ENCODE measurements around the gene FGF14. TPM values are rescaled to one million over a fixed set of nuclear protein-coding genes. Genes with fewer than 3 reads are reported as not detected.

Gene FGF14
- total RNA-seq, 1 experiment from 2014 or later = 0.22 TPM

DNA sequence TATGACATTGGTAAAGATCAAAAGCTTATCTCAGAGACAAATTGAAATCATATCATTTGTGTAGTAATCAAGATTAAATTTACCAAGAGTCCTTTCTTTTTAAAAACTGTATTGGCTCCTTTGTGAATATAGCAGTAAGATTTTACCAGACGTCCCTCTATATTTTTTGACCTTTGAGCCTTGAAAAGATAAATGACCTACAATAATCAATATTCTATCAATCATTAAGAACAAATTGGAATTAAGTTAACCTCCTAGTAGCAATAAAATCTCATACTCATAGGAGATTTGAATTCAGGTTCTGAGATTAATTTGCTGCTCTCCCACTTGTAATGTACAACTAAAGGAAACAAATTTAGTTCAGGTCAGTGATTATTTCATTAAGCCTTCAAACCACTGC, 78.3 kb downstream of the FGF14 start:
- no CpG with 5 or more reads among the region's 1 CpG for WGBS (ENCODE audit: extremely low coverage, insufficient read length, low lambda C conversion rate)
- DNase-seq = no peak
- H3K9me3 ChIP-seq (ENCODE audit: control insufficient read depth, low read depth, low read length) = no peaks in the 10 kb centered on the region

More for the DNA sequence above, 78.3 kb downstream of the FGF14 start:
- Histone ChIP-seq H3K9ac (ENCODE audit: extremely low read depth, insufficient read length, low read length) (no peak overlapping the region), H3K4me2 (ENCODE audit: insufficient read depth, insufficient read length, low read length) (no peak overlapping the region), H3K27ac (ENCODE audit: insufficient read length, low read depth, low read length) (no peak overlapping the region), H2BK15ac (ENCODE audit: low read depth, low read length) (no peak overlapping the region), H3K14ac (ENCODE audit: insufficient read depth, low read length) (no peak overlapping the region), H3K79me2 (ENCODE audit: insufficient read depth, low read length) (no peaks in the 10 kb centered on the region), H2BK5ac (ENCODE audit: insufficient read length, low read length) (no peak overlapping the region), H3K18ac (ENCODE audit: insufficient read length, low read depth, low read length) (no peak overlapping the region), H3K56ac (ENCODE audit: insufficient read length, low read depth, low read length) (no peak overlapping the region), H3K79me1 (ENCODE audit: insufficient read depth, low read depth, low read length, poor library complexity, severe bottlenecking) (no peaks in the 10 kb centered on the region), H3K23ac (ENCODE audit: insufficient read length, low read depth, low read length) (no peak overlapping the region), H3K4me1 (ENCODE audit: insufficient read depth, low read length) (no peaks in the 10 kb centered on the region), H4K20me1 (ENCODE audit: control insufficient read depth, insufficient read depth, insufficient read length) (no peaks in the 10 kb centered on the region), H3K23me2 (ENCODE audit: insufficient read length, low read depth, low read length, poor library complexity, severe bottlenecking) (no peaks in the 10 kb centered on the region), H2BK20ac (ENCODE audit: low read depth, low read length, poor library complexity, severe bottlenecking) (no peak overlapping the region), H4K91ac (ENCODE audit: insufficient read length, low read depth, low read length) (no peak overlapping the region), H3K4ac (ENCODE audit: low read depth, low read length) (no peak overlapping the region), H3T11ph (ENCODE audit: low read length) (no peak overlapping the region), H4K5ac (ENCODE audit: insufficient read length, low read depth, low read length) (no peak overlapping the region), H2AFZ (ENCODE audit: low read length) (no peak overlapping the region), H3K27me3 (ENCODE audit: insufficient read depth, low read length) (no peaks in the 10 kb centered on the region), H4K8ac (replicated peaks; ENCODE audit: insufficient read length, low read depth, low read length) (no peak overlapping the region), H2AK5ac (ENCODE audit: insufficient read length, low read length) (no peak overlapping the region), H2BK12ac (ENCODE audit: insufficient read length, low read depth, low read length) (no peak overlapping the region), H2BK120ac (ENCODE audit: low read depth, low read length, poor library complexity, severe bottlenecking) (no peak overlapping the region)
- TF ChIP-seq, protein P1, sequence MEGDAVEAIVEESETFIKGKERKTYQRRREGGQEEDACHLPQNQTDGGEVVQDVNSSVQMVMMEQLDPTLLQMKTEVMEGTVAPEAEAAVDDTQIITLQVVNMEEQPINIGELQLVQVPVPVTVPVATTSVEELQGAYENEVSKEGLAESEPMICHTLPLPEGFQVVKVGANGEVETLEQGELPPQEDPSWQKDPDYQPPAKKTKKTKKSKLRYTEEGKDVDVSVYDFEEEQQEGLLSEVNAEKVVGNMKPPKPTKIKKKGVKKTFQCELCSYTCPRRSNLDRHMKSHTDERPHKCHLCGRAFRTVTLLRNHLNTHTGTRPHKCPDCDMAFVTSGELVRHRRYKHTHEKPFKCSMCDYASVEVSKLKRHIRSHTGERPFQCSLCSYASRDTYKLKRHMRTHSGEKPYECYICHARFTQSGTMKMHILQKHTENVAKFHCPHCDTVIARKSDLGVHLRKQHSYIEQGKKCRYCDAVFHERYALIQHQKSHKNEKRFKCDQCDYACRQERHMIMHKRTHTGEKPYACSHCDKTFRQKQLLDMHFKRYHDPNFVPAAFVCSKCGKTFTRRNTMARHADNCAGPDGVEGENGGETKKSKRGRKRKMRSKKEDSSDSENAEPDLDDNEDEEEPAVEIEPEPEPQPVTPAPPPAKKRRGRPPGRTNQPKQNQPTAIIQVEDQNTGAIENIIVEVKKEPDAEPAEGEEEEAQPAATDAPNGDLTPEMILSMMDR (conservative IDR thresholded peaks at IDR 0.05) = no peak
- H3K4me1 Mint-ChIP-seq = no peaks in the 10 kb centered on the region
- no peaks in the 10 kb centered on the region for H3K27me3 Mint-ChIP-seq (ENCODE audit: low read depth)
- H3K27ac Mint-ChIP-seq = no peak overlapping the region
- H3K36me3 Mint-ChIP-seq (ENCODE audit: insufficient read depth in 1 of 3, low read depth in 3 of 3) = no peaks in the 10 kb centered on the region
- H3K4me3 Mint-ChIP-seq = no peak overlapping the region
- H3K9me3 Mint-ChIP-seq = no peaks in the 10 kb centered on the region

Measured in H9 (cell line).